ENCODE measurements around the gene OR2G3.

DNA sequence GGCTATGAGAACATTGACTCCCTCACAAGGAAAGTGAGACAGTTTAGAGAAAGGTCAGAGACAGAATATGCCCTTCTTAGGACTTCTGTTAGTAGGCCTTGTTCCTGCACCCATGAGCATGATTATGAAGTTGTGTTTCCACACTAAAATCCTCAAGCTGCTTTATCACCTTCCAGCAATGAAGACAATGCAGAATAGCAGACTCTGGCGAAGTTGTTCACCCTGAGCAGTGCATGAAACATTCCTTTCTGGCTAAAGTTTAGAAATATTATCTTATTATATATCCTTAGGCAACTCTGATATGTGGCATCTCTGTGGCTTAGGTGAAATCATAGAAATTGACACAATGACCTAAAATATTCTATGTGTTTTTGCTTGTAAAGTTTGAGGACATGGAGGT is 31.1 kb upstream of the OR2G3 start:
- TF ChIP-seq YY1 (IDR thresholded peaks at IDR 0.05; ENCODE audit: insufficient read depth, insufficient read length) (no peak), SUZ12 (IDR thresholded peaks at IDR 0.05; ENCODE audit: extremely low read depth, insufficient read depth, insufficient read length) (no peak)
